Activated CD4-positive, alpha-beta T cell treated with anti-CD3 and anti-CD28 coated beads, Interleukin-2, Interleukin-6, amounts not matched to agents 100 ng/mL and 50 ng/mL, durations not matched to agents 16 hours and 8 hours (primary cell): ENCODE measurements around the gene RNASEH2C.
"Not testable (repeated sequence)": the region's sequence is repeated elsewhere in the genome, so short reads cannot be mapped to it uniquely, and the experiment has no call there.

ENCODE experiments used
- DNase-seq: peaks from one replicate; pipeline ENCODE4 v3.0.0-alpha.2; 2020

The RNASEH2C gene

GRCh38 chr11:65720211-65720934 is at the start of gene RNASEH2C:
RNASEH2C (minus strand) TSS chr11:65720798; CDS start chr11:65720758, 40 bp downstream.
- peak; percentile 87 for DNase-seq

- not testable (repeated sequence) for DNase-seq
Measured at GRCh38 chr11:65767806-65768205, 47.2 kb upstream of the RNASEH2C start.

GRCh38 chr11:65767406-65767805 is 46.8 kb upstream of the RNASEH2C start:
- no peak for DNase-seq

GRCh38 chr11:65766535-65766934 is 45.9 kb upstream of the RNASEH2C start:
- peak; percentile 34 for DNase-seq

- no peak for DNase-seq
Measured at GRCh38 chr11:65764434-65764833, 43.8 kb upstream of the RNASEH2C start.

- not testable (repeated sequence) for DNase-seq
Measured at GRCh38 chr11:65762816-65763215, 42.2 kb upstream of the RNASEH2C start.

- DNase-seq, result not testable (repeated sequence)
Measured at GRCh38 chr11:65762169-65762568, 41.6 kb upstream of the RNASEH2C start.

- no peak for DNase-seq
Measured at GRCh38 chr11:65745049-65745448, 24.5 kb upstream of the RNASEH2C start.

GRCh38 chr11:65744699-65745042 is 24.1 kb upstream of the RNASEH2C start:
- no peak for DNase-seq

- DNase-seq, result peak; percentile 9
Measured at GRCh38 chr11:65744026-65744698, 23.6 kb upstream of the RNASEH2C start.

- no peak for DNase-seq
Measured at GRCh38 chr11:65743681-65744025, 23.1 kb upstream of the RNASEH2C start.

GRCh38 chr11:65742353-65742752 is 21.8 kb upstream of the RNASEH2C start:
- DNase-seq, result no peak

GRCh38 chr11:65741185-65741584 is 20.6 kb upstream of the RNASEH2C start:
- no peak for DNase-seq

GRCh38 chr11:65739022-65739421 is 18.4 kb upstream of the RNASEH2C start:
- no peak for DNase-seq

GRCh38 chr11:65736810-65737209 is 16.2 kb upstream of the RNASEH2C start:
- DNase-seq, result no peak

GRCh38 chr11:65735111-65735510 is 14.5 kb upstream of the RNASEH2C start:
- not testable (repeated sequence) for DNase-seq

GRCh38 chr11:65730461-65730860 is 9.9 kb upstream of the RNASEH2C start:
- DNase-seq, result no peak

GRCh38 chr11:65727865-65728264 is 7.3 kb upstream of the RNASEH2C start:
- no peak for DNase-seq

- no peak for DNase-seq
Measured at GRCh38 chr11:65726660-65727059, 6.1 kb upstream of the RNASEH2C start.

GRCh38 chr11:65722261-65722660 is 1.7 kb upstream of the RNASEH2C start:
- no peak for DNase-seq

- DNase-seq, result peak; percentile 34
Measured at GRCh38 chr11:65719871-65720210, 757 bp downstream of the RNASEH2C start.

GRCh38 chr11:65718964-65719492 is 1.6 kb downstream of the RNASEH2C start:
- DNase-seq, result no peak

- no peak for DNase-seq
Measured at GRCh38 chr11:65718531-65718930, 2.1 kb downstream of the RNASEH2C start.

- no peak for DNase-seq
Measured at GRCh38 chr11:65717906-65718305, 2.7 kb downstream of the RNASEH2C start.
